Midbrain (tissue), 1 donor: ENCODE results near the gene TTC17.

Source experiments
- DNase-seq: peaks from one replicate; lab custom pipeline; 2025; lab: John Stamatoyannopoulos, UW

The TTC17 gene

DNA sequence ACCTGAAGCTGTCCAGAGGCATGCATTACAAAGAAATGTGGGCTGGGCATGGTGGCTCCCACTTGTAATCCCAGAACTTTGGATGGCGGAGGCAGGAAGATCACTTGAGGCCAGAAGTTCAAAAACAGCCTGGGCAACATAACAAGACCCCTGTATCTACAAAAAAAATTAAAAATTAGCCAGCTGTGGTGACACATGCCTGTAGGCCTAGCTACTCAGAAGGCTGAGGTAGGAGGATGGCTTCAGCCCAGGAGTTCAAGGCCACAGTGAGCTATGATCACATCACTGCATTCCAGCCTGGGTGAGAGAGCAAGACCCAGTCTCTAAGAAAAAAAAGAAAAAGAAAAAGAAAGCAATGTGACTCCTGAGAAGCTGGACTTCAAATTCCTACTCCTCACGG lies 183.3 kb downstream of the TTC17 start:
- no peak for DNase-seq

DNA sequence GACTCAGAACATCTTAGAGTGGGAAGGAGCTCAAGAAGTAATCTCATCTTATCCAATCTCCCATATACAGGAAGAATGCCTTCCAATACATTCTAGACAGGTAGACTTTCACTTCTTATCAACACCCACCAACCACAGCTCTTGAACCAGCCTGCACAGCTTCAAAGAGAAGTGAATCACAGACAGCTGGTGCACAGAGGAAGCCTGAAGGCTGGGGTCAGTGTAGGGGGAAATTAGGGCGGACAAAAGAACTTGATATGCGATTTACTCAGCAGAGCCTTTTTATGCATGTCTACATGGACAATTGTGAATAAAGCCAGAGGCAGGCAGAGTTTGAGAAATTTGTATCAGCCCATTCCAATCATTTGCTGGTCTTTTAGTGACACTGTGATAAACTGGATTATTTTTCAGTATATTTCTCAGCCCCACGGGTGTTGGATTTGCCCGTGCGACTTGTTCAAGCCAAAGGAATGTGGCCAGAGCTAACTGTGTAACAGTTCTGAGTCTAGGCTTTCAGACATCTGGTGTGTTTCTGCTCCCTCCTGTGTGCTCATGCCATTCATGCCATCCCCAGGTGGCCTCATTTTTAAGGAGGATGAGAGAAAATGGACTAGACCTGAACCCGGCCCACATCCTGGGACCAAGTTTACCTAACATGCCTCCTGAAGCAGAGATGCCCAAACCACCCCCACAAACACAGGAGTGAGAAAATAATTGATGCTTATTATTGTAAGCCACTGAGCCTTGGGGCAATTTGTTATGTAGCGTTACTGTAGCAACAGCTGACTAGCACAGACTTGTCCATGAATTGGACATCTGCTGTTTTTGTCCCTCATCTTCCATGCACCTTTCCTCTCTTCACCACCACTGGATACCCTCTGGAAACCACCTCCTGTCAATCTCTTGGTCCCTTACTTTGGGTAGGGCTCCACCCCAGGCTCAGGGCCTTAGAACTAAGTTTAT lies 184.3 kb downstream of the TTC17 start:
- DNase-seq = no peak
